HEK293T (cell line): ENCODE measurements around the gene SLC7A9.

Experiments
- ARNT ChIP-seq: fragments of 450-650 bp; IDR thresholded peaks from 2 replicates; pipeline ENCODE4 v1.6.1; 2017; ENCODE audit warnings: mild to moderate bottlenecking
- BHLHE40 ChIP-seq: fragments of 450-650 bp; IDR thresholded peaks from 2 replicates; pipeline ENCODE4 v1.6.1; 2016; ENCODE audit warnings: mild to moderate bottlenecking, moderate library complexity, borderline replicate concordance
- CTBP1 ChIP-seq: fragments of 450-650 bp; IDR thresholded peaks from 2 replicates; pipeline ENCODE4 v1.6.1; 2016; ENCODE audit warnings: borderline replicate concordance
- ELF4 ChIP-seq: fragments of 450-650 bp; IDR thresholded peaks from 2 replicates; pipeline ENCODE4 v1.6.1; 2017; ENCODE audit warnings: antibody characterized with exemption
- FOXA1 ChIP-seq: fragments of 450-650 bp; IDR thresholded peaks from 2 replicates; pipeline ENCODE4 v1.6.1; 2016; ENCODE audit warnings: mild to moderate bottlenecking
- FOXM1 ChIP-seq: fragments of 450-650 bp; IDR thresholded peaks from 2 replicates; pipeline ENCODE4 v1.6.1; 2017; ENCODE audit warnings: mild to moderate bottlenecking, borderline replicate concordance
- NFRKB ChIP-seq: fragments of 450-650 bp; IDR thresholded peaks from 2 replicates; pipeline ENCODE4 v1.6.1; 2016; ENCODE audit warnings: mild to moderate bottlenecking, moderate library complexity
- SP1 ChIP-seq: fragments of 450-650 bp; IDR thresholded peaks from 2 replicates; pipeline ENCODE4 v1.6.1; 2017
- TARDBP ChIP-seq: fragments of 450-650 bp; IDR thresholded peaks from 2 replicates; pipeline ENCODE4 v1.6.1; 2016
- TF ChIP-seq, protein P1 (sequence below): fragments of 450-650 bp; IDR thresholded peaks from 2 replicates; pipeline ENCODE4 v1.6.1; 2016

DNA sequence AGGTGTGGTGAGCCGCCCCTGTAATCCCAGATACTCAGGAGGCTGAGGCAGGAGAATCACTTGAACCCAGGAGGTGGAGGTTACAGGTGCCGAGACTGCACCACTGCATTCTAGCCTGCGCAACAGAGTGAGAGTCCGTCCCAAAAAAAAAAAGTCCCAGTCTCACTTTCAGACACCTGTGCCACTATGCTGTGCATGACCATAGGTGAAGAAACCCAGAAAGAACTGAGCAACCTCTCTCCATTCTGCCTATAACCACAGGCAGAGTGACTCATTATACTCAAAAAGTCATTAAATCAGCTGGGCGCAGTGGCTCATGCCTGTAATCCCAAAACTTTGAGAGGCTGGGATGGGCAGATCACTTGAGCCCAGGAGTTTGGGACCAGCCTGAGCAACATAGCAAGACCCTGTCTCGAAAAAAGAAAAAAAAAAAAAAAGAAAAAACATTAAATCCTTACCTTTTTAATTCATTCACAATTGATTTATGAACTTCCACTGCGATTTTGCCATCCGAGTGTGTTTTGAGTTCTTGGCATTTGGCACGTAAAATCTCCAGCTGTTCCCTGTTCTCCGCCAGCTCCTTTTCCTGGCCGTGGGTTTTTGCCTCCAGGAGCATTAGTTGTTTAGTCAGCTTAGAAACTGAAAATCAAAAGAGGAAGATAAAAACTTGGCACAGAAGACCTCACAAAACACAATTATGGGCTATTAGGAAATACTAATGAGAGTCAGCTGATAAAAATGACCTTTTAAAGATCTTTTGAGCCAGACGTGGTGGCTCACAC, 45.5 kb upstream of the SLC7A9 start:
- TF ChIP-seq BHLHE40 = no peak
- TF ChIP-seq ARNT = no peak
- TF ChIP-seq, protein P1, sequence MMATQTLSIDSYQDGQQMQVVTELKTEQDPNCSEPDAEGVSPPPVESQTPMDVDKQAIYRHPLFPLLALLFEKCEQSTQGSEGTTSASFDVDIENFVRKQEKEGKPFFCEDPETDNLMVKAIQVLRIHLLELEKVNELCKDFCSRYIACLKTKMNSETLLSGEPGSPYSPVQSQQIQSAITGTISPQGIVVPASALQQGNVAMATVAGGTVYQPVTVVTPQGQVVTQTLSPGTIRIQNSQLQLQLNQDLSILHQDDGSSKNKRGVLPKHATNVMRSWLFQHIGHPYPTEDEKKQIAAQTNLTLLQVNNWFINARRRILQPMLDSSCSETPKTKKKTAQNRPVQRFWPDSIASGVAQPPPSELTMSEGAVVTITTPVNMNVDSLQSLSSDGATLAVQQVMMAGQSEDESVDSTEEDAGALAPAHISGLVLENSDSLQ = no peak
- TF ChIP-seq ELF4 = no peak
- TF ChIP-seq SP1 = no peak
- no peak for TF ChIP-seq NFRKB
- no peak for TF ChIP-seq CTBP1
- no peak for TF ChIP-seq TARDBP
- no peak for TF ChIP-seq FOXM1
- no peak for TF ChIP-seq FOXA1
